ENCODE measurements around the gene RGL1.
A peak's percentile ranks its signal among the peaks of the same experiment; 100 is the strongest.
"Not testable (repeated sequence)": the region's sequence is repeated elsewhere in the genome, so short reads cannot be mapped to it uniquely, and the experiment has no call there.

RGL1 gene

GRCh38 chr1:183804916-183805841 lies at the start of gene RGL1:
RGL1 (plus strand) TSS chr1:183805120; CDS start chr1:183805298, 178 bp downstream.
- Histone ChIP-seq H3K36me3 (ENCODE audit: insufficient read depth, insufficient read length, low read length) (peaks cover 8% of the 10 kb centered on the region), H3K9me3 (ENCODE audit: insufficient read depth, low read length) (peaks cover 21% of the 10 kb centered on the region), H3K9ac (ENCODE audit: insufficient read length, low read depth) (peak within 1 kb of the TSS; percentile 90), H3K4me3 (ENCODE audit: insufficient read length, low read depth) (peak within 1 kb of the TSS; percentile 81), H3K27me3 (ENCODE audit: insufficient read depth, insufficient read length) (peaks cover 9% of the 10 kb centered on the region), H3K4me1 (ENCODE audit: insufficient read depth, insufficient read length) (no peaks in the 10 kb centered on the region)
- no peak for DNase-seq (ENCODE audit: low read depth, low spot score)
- TF ChIP-seq SUZ12 (IDR thresholded peaks at IDR 0.05; ENCODE audit: extremely low read depth, insufficient read depth, insufficient read length) (no peak), YY1 (IDR thresholded peaks at IDR 0.05; ENCODE audit: insufficient read depth, insufficient read length) (no peak), ZNF274 (IDR thresholded peaks at IDR 0.05; ENCODE audit: low read depth, low read length) (no peak)

GRCh38 chr1:183756326-183756725 lies 48.6 kb upstream of the RGL1 start:
- Histone ChIP-seq H3K4me3 (ENCODE audit: insufficient read length, low read depth) (no peak overlapping the region), H3K36me3 (ENCODE audit: insufficient read depth, insufficient read length, low read length) (no peaks in the 10 kb centered on the region), H3K27me3 (ENCODE audit: insufficient read depth, insufficient read length) (no peaks in the 10 kb centered on the region), H3K9me3 (ENCODE audit: insufficient read depth, low read length) (peaks cover 6% of the 10 kb centered on the region), H3K4me1 (ENCODE audit: insufficient read depth, insufficient read length) (no peaks in the 10 kb centered on the region), H3K9ac (ENCODE audit: insufficient read length, low read depth) (no peak overlapping the region)
- TF ChIP-seq SUZ12 (IDR thresholded peaks at IDR 0.05; ENCODE audit: extremely low read depth, insufficient read depth, insufficient read length) (no peak), YY1 (IDR thresholded peaks at IDR 0.05; ENCODE audit: insufficient read depth, insufficient read length) (no peak), ZNF274 (IDR thresholded peaks at IDR 0.05; ENCODE audit: low read depth, low read length) (no peak)
- DNase-seq (ENCODE audit: low read depth, low spot score) = no peak

DNA sequence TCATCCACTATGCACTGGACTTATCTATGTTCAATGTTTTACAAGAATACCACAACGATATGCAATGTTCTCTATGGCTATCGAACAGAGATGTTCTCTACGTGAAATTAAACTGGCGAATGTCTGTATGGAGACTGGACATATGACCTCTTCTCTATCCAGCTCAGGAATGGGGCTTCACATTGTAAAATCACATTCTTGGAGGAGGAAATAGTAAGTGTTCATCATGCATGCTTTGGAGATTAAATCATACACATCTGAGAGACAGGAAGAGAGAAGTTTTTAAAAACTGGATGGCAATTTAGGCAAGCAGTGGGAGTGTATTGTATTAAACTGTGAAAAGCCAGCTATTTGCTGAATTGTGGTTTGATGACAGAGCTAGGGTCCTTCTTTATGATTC lies 47.9 kb upstream of the RGL1 start:
- Histone ChIP-seq H3K9me3 (ENCODE audit: insufficient read depth, low read length) (no peaks in the 10 kb centered on the region; the same call in 1 of the 2 replicates), H3K9ac (ENCODE audit: insufficient read length, low read depth) (no peak overlapping the region), H3K4me1 (ENCODE audit: insufficient read depth, insufficient read length) (no peaks in the 10 kb centered on the region), H3K36me3 (ENCODE audit: insufficient read depth, insufficient read length, low read length) (no peaks in the 10 kb centered on the region), H3K4me3 (ENCODE audit: insufficient read length, low read depth) (no peak overlapping the region), H3K27me3 (ENCODE audit: insufficient read depth, insufficient read length) (no peaks in the 10 kb centered on the region)
- TF ChIP-seq ZNF274 (IDR thresholded peaks at IDR 0.05; ENCODE audit: low read depth, low read length) (no peak), YY1 (IDR thresholded peaks at IDR 0.05; ENCODE audit: insufficient read depth, insufficient read length) (no peak), SUZ12 (IDR thresholded peaks at IDR 0.05; ENCODE audit: extremely low read depth, insufficient read depth, insufficient read length) (no peak)
- DNase-seq (ENCODE audit: low read depth, low spot score) = no peak

DNA sequence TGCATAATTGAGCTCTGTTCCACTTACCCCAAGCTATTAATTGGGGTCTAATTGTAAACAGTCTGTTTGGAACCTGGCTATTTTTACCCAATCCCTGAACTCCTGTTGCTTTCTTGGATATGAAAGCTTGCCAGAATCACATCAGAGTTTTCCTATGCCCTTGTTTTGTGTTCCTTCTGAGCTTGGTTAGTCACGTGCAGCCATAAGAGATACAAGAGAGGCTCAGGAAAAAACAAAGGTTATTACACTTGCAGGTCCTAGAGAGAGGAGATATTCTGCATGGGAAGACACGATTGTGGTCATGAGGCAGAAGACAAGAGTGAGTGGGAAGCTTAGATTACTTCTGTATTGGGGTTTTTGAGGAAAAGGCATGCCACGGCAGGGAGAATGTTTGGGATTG lies 46.0 kb upstream of the RGL1 start:
- Histone ChIP-seq H3K4me3 (ENCODE audit: insufficient read length, low read depth) (no peak overlapping the region), H3K9me3 (ENCODE audit: insufficient read depth, low read length) (peaks cover 4% of the 10 kb centered on the region; the same call in 1 of the 2 replicates), H3K4me1 (ENCODE audit: insufficient read depth, insufficient read length) (no peaks in the 10 kb centered on the region), H3K27me3 (ENCODE audit: insufficient read depth, insufficient read length) (no peaks in the 10 kb centered on the region), H3K36me3 (ENCODE audit: insufficient read depth, insufficient read length, low read length) (no peaks in the 10 kb centered on the region), H3K9ac (ENCODE audit: insufficient read length, low read depth) (no peak overlapping the region)
- no peak for DNase-seq (ENCODE audit: low read depth, low spot score)
- TF ChIP-seq ZNF274 (IDR thresholded peaks at IDR 0.05; ENCODE audit: low read depth, low read length) (no peak), YY1 (IDR thresholded peaks at IDR 0.05; ENCODE audit: insufficient read depth, insufficient read length) (no peak), SUZ12 (IDR thresholded peaks at IDR 0.05; ENCODE audit: extremely low read depth, insufficient read depth, insufficient read length) (no peak)

GRCh38 chr1:183760661-183761060 lies 44.3 kb upstream of the RGL1 start:
- no peak for DNase-seq (ENCODE audit: low read depth, low spot score)
- Histone ChIP-seq H3K9me3 (ENCODE audit: insufficient read depth, low read length) (peaks cover 12% of the 10 kb centered on the region; the same call in 1 of the 2 replicates), H3K27me3 (ENCODE audit: insufficient read depth, insufficient read length) (no peaks in the 10 kb centered on the region), H3K36me3 (ENCODE audit: insufficient read depth, insufficient read length, low read length) (no peaks in the 10 kb centered on the region), H3K9ac (ENCODE audit: insufficient read length, low read depth) (no peak overlapping the region), H3K4me3 (ENCODE audit: insufficient read length, low read depth) (no peak overlapping the region), H3K4me1 (ENCODE audit: insufficient read depth, insufficient read length) (no peaks in the 10 kb centered on the region)
- TF ChIP-seq ZNF274 (IDR thresholded peaks at IDR 0.05; ENCODE audit: low read depth, low read length) (no peak), SUZ12 (IDR thresholded peaks at IDR 0.05; ENCODE audit: extremely low read depth, insufficient read depth, insufficient read length) (no peak), YY1 (IDR thresholded peaks at IDR 0.05; ENCODE audit: insufficient read depth, insufficient read length) (no peak)

GRCh38 chr1:183761871-183762270 lies 43.0 kb upstream of the RGL1 start:
- DNase-seq (ENCODE audit: low read depth, low spot score) = no peak
- H3K36me3 ChIP-seq (ENCODE audit: insufficient read depth, insufficient read length, low read length) = no peaks in the 10 kb centered on the region
- no peaks in the 10 kb centered on the region for H3K4me1 ChIP-seq (ENCODE audit: insufficient read depth, insufficient read length)
- no peaks in the 10 kb centered on the region for H3K27me3 ChIP-seq (ENCODE audit: insufficient read depth, insufficient read length)
- no peak overlapping the region for H3K4me3 ChIP-seq (ENCODE audit: insufficient read length, low read depth)
- TF ChIP-seq SUZ12 (IDR thresholded peaks at IDR 0.05; ENCODE audit: extremely low read depth, insufficient read depth, insufficient read length) = no peak
- no peak for TF ChIP-seq ZNF274 (IDR thresholded peaks at IDR 0.05; ENCODE audit: low read depth, low read length)
- no peak overlapping the region for H3K9ac ChIP-seq (ENCODE audit: insufficient read length, low read depth)
- H3K9me3 ChIP-seq (ENCODE audit: insufficient read depth, low read length) = peaks cover 12% of the 10 kb centered on the region; the same call in 1 of the 2 replicates

DNA sequence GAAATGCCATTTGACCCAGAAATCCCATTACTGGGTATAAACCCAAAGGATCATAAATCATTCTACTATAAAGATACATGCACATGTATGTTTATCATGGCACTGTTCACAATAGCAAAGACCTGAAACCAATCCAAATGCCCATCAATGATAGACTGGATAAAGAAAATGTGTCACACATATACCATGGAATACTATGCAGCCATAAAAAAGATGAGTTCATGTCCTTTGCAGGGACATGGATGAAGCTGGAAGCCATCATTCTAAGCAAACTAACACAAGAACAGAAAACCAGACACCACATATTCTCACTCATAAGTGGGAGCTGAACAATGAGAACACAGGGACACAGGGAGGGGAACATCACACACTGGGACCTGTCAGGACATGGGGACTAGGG lies 42.1 kb upstream of the RGL1 start:
- H3K4me1 ChIP-seq (ENCODE audit: insufficient read depth, insufficient read length); H3K27me3 ChIP-seq (ENCODE audit: insufficient read depth, insufficient read length); H3K36me3 ChIP-seq (ENCODE audit: insufficient read depth, insufficient read length, low read length); H3K9ac ChIP-seq (ENCODE audit: insufficient read length, low read depth); H3K4me3 ChIP-seq (ENCODE audit: insufficient read length, low read depth); DNase-seq (ENCODE audit: low read depth, low spot score): not testable (repeated sequence)
- peaks cover 12% of the 10 kb centered on the region; the same call in 1 of the 2 replicates for H3K9me3 ChIP-seq (ENCODE audit: insufficient read depth, low read length)
